ENCODE measurements around the gene USF2.

USF2 gene

DNA sequence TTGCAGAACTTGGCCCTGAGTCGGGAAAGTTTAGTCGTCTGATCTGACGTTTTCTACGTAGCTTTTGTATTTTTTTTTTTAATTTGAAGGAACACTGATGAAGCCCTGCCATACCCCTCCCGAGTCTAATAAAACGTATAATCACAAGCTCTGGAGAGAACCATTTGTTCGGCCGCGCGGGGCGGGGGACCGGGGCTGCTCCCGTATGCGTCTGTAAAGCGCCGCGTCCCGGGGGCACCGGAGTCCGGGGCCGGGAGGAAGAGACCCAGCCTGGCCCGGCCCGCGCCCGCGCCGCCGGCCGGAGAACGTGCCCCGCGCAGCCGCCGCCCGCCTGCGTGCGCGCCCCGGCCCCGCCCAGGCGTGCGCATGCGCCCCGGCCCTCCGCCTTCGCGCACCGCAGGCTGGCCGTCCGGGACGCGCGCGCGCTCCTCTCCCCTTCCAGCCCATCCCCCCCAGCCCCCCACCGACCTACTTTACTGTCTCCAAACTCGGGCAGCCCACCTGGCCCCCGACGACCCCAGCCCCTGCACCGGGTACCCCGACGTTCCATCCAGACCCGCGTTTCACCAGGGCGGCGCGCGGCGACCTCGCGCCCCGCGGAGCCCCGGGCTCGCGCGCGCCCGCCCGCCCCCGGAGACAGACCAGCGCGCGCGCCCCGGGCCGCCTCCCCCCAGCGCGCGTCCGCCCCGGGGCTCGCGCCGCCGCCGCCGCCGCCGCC lies 785 bp upstream of the USF2 start:
- peak overlapping the region; percentile 98 for H3K27ac ChIP-seq
- no peak for TF ChIP-seq ZFX (IDR thresholded peaks at IDR 0.05; ENCODE audit: borderline replicate concordance)

DNA sequence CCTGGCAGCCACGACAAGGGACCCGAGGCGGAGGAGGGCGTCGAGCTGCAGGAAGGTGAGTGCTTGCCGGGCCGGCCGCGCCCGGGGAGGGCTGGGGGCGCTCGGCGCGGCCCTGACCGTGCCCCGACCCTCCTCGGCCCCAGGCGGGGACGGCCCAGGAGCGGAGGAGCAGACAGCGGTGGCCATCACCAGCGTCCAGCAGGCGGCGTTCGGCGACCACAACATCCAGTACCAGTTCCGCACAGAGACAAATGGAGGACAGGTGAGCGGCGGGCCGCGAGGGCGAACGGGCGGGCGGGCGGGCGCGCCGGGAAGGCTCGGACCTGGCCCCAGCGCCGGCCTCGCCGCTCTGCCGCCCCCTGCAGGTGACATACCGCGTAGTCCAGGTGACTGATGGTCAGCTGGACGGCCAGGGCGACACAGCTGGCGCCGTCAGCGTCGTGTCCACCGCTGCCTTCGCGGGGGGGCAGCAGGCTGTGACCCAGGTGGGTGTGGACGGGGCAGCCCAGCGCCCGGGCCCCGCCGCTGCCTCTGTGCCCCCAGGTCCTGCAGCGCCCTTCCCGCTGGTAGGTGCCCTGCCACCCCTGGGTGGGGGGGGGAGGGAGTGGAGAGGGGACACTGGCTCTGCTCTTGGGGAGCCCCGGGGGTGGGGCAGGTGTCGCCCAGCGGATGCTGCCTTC lies 816 bp downstream of the USF2 start:
- TF ChIP-seq, protein P1, sequence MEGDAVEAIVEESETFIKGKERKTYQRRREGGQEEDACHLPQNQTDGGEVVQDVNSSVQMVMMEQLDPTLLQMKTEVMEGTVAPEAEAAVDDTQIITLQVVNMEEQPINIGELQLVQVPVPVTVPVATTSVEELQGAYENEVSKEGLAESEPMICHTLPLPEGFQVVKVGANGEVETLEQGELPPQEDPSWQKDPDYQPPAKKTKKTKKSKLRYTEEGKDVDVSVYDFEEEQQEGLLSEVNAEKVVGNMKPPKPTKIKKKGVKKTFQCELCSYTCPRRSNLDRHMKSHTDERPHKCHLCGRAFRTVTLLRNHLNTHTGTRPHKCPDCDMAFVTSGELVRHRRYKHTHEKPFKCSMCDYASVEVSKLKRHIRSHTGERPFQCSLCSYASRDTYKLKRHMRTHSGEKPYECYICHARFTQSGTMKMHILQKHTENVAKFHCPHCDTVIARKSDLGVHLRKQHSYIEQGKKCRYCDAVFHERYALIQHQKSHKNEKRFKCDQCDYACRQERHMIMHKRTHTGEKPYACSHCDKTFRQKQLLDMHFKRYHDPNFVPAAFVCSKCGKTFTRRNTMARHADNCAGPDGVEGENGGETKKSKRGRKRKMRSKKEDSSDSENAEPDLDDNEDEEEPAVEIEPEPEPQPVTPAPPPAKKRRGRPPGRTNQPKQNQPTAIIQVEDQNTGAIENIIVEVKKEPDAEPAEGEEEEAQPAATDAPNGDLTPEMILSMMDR (IDR thresholded peaks at IDR 0.05): peak; percentile 90
- no peak for TF ChIP-seq ZFX (IDR thresholded peaks at IDR 0.05; ENCODE audit: borderline replicate concordance)
- peak overlapping the region; percentile 98 for H3K27ac ChIP-seq

DNA sequence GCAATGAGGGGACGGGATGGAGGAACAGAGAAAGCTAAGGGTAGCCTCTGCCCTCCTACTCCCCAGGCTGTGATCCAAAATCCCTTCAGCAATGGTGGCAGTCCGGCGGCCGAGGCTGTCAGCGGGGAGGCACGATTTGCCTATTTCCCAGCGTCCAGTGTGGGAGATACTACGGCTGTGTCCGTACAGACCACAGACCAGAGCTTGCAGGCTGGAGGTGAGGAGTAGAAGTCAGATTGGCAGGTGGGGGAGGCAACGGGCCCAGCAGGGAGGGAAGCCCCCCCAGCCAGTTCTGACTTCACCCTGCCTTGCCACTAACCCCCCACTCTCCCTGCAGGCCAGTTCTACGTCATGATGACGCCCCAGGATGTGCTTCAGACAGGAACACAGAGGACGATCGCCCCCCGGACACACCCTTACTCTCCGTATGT lies 1.6 kb downstream of the USF2 start:
- TF ChIP-seq, protein P1 (IDR thresholded peaks at IDR 0.05): no peak
- no peak for TF ChIP-seq ZFX (IDR thresholded peaks at IDR 0.05; ENCODE audit: borderline replicate concordance)
- H3K27ac ChIP-seq: peak overlapping the region; percentile 98

DNA sequence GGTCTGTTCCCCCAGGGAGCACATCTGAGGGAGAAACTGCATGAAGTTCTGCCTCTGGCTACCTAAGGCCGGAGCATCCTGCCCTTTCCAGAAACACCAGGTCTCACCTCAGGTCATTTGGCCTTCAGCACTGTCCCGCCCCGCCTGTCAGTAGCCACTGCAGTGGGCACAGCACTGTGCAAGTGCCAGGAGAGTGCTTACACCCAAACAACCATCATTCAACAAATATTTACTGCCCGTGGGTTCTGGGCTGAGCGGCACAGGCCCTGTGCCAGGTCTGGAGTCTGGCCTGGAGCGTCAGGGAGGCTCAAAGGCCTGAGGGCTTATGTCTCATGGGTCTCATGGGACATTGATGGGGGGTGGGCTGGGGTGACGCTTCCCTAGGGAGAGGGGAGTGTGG lies 2.8 kb downstream of the USF2 start:
- TF ChIP-seq, protein P1 (IDR thresholded peaks at IDR 0.05): no peak
- no peak for TF ChIP-seq ZFX (IDR thresholded peaks at IDR 0.05; ENCODE audit: borderline replicate concordance)
- no peak overlapping the region for H3K27ac ChIP-seq

DNA sequence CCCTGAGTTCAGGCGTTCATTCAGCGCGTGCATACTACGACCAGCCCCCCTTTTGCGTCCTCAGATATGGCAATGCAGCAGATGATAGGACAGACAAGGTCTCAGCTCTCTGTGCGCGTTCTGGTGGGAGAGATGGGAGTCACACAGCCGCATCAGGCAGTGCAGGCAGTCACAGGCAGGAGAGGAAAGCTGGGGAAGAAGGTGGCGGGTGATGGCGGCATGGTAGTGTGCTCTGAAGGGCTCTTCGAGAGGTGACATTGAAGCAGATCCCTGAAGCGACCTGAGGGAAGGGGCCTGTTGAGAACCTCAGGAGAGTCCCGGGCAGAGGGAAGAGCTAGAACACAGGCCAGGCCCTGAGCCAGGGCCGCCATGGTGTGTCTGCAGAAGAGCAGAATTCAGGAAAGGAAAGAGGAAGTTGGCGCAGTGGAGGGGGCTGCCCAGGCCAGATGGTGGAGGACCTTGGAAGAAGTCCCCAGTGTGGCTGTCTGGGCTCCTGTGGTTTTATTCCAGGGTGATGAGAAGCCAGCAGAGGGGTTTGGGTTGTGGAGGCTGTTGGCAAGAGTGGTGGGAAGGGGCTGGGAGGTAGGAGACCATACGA lies 3.5 kb downstream of the USF2 start:
- no peak overlapping the region for H3K27ac ChIP-seq
- TF ChIP-seq ZFX (IDR thresholded peaks at IDR 0.05; ENCODE audit: borderline replicate concordance): no peak
- TF ChIP-seq, protein P1 (IDR thresholded peaks at IDR 0.05): no peak

DNA sequence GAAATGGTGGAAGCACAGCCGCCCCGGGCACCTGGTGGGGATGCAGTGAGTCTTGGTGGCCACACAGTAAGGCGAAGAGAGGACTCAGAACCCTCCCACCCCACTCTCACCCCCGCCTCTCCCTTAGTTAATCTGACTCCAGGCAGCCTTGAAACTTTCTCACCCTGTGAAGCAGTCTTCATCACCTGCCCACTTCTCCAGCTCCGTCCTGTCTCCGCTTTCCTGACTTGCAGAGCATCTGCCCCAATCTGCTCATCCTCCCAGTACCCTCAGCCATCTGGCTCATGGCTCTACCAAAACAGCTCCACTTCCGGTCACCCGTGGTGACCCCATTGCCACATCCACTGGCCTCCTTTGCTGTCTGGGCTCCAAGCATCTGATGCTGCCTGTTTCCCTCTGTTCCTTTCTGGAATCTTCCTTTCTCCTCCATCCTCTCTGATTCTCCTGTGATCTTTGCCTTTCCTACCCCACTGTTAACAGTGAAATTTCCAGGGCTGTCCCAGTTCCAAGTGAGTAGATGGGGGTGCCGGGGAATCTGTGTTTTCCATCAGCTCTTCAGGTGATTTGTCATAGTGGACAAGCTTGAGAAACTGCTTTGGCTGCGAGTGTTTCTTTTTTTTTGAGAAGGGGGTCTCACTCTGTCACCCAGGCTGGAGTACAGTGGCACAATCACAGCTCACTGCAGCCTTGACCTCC lies 4.3 kb downstream of the USF2 start:
- no peak for TF ChIP-seq ZFX (IDR thresholded peaks at IDR 0.05; ENCODE audit: borderline replicate concordance)
- TF ChIP-seq, protein P1 (IDR thresholded peaks at IDR 0.05): no peak
- no peak overlapping the region for H3K27ac ChIP-seq

DNA sequence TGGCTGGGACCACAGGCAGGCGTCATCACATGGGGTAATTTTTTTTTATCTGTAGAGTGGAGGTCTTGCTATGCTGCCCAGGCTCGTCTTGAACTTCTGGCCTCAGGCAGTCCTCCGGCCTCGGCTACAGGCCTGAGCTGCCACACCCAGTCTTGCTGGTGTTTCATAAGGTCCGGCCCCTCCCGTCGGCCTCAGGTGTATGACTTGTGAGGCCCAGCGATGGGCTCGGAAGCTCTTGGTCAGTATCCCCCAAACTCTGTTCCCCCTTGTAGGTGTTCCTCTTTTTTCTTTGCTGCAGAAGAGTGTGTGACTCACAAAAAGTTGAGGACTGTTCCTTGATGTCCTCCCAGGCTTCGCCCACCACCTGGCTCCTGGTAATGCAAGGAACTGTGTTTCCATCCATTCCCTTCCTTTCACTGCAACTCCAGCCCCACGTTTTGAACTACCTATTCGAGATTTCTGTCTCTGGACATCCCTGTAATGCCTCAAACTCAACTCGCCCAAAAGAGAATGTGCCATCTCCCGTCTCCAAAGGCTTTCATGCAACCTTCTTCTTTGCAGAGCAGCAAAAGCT lies 5.0 kb downstream of the USF2 start:
- no peak overlapping the region for H3K27ac ChIP-seq
- TF ChIP-seq, protein P1 (IDR thresholded peaks at IDR 0.05): no peak
- no peak for TF ChIP-seq ZFX (IDR thresholded peaks at IDR 0.05; ENCODE audit: borderline replicate concordance)

All from 22Rv1 (cell line).